Measurements from ENCODE around the gene SRRM5. TPM values are rescaled to one million over a fixed set of nuclear protein-coding genes. Genes with fewer than 3 reads are reported as not detected.
A peak's percentile ranks its signal among the peaks of the same experiment; 100 is the strongest.
"Not testable (repeated sequence)": the region's sequence is repeated elsewhere in the genome, so short reads cannot be mapped to it uniquely, and the experiment has no call there.

The SRRM5 gene
- total and polyA plus RNA-seq, 2 experiments from 2014 or later, result 0.08 TPM; not detected in 1

- Histone ChIP-seq H3K4me1 (ENCODE audit: insufficient read depth) (peaks cover 33% of the 10 kb centered on the region), H3K27ac (ENCODE audit: low read depth) (peak overlapping the region; percentile 87; the same call in 1 of the 2 replicates), H4K20me1 (replicated peaks; ENCODE audit: insufficient read depth) (peaks cover 5% of the 10 kb centered on the region; the same call in 1 of the 2 replicates), H3K4me2 (peak overlapping the region; percentile 99), H3K9me2 (ENCODE audit: insufficient read depth) (no peaks in the 10 kb centered on the region), H3K4me3 (peak overlapping the region; percentile 83), H3K27me3 (ENCODE audit: insufficient read depth) (peaks cover 26% of the 10 kb centered on the region), H3K36me3 (ENCODE audit: insufficient read depth) (no peaks in the 10 kb centered on the region), H2AFZ (no peak overlapping the region), H3F3A (replicated peaks; ENCODE audit: low read depth) (0 out of 2 replicates have a peak, but pooled peaks cover 3% of the 10 kb centered on the region), H3K79me2 (replicated peaks; ENCODE audit: insufficient read depth) (no peaks in the 10 kb centered on the region)
- DNase-seq (ENCODE audit: low spot score) (peak; percentile 77), ATAC-seq (peak; percentile 55)
- Mint-ChIP-seq H3K27ac (peak overlapping the region; percentile 80; the same call in 1 of the 2 replicates), H3K36me3 (ENCODE audit: low read depth) (peaks cover 8% of the 10 kb centered on the region; the same call in 1 of the 3 replicates), H3K4me1 (peaks cover 29% of the 10 kb centered on the region), H3K27me3 (ENCODE audit: insufficient read depth, low read depth, poor library complexity) (peaks cover 46% of the 10 kb centered on the region), H3K4me3 (peak overlapping the region; percentile 81), H3K9me3 (no peaks in the 10 kb centered on the region)
- TF ChIP-seq POLR2AphosphoS5 (IDR thresholded peaks at IDR 0.05; ENCODE audit: low read depth) (no peak), EZH2 (IDR thresholded peaks at IDR 0.05; ENCODE audit: low read depth, unreplicated experiment) (no peak), ZNF331 (CRISPR knock-in tag; IDR thresholded peaks at IDR 0.05; ENCODE audit: low read depth) (no peak), REST (IDR thresholded peaks at IDR 0.05; ENCODE audit: unreplicated experiment) (no peak), CREB1 (CRISPR knock-in tag; IDR thresholded peaks at IDR 0.05; ENCODE audit: low read depth) (no peak), STAT1 (IDR thresholded peaks at IDR 0.05; ENCODE audit: unreplicated experiment) (no peak), NANOG (IDR thresholded peaks at IDR 0.05; ENCODE audit: borderline replicate concordance) (no peak), JUNB (IDR thresholded peaks at IDR 0.05; ENCODE audit: unreplicated experiment) (no peak), CTCF (conservative IDR thresholded peaks at IDR 0.05; ENCODE audit: low read depth in 2 of 2) (no peak), ZNF462 (CRISPR knock-in tag; IDR thresholded peaks at IDR 0.05) (no peak)
Observed at GRCh38 chr19:43634872-43635560, 23.1 kb downstream of the SRRM5 start.

- Mint-ChIP-seq H3K4me1 (peaks cover 29% of the 10 kb centered on the region), H3K27ac (peak overlapping the region; percentile 80; the same call in 1 of the 2 replicates), H3K4me3 (peak overlapping the region; percentile 81), H3K27me3 (ENCODE audit: insufficient read depth, low read depth, poor library complexity) (peaks cover 52% of the 10 kb centered on the region)
- Histone ChIP-seq H3K4me3 (peak overlapping the region; percentile 83), H3K4me2 (peak overlapping the region; percentile 99), H3K27ac (ENCODE audit: low read depth) (peak overlapping the region; percentile 87; the same call in 1 of the 2 replicates), H3K4me1 (ENCODE audit: insufficient read depth) (peaks cover 33% of the 10 kb centered on the region), H3K27me3 (ENCODE audit: insufficient read depth) (peaks cover 31% of the 10 kb centered on the region)
- H3F3A ChIP-seq (replicated peaks; ENCODE audit: low read depth); H3K9me2 ChIP-seq (ENCODE audit: insufficient read depth); ATAC-seq; H2AFZ ChIP-seq; H3K9me3 Mint-ChIP-seq; H3K36me3 Mint-ChIP-seq (ENCODE audit: low read depth); H3K79me2 ChIP-seq (replicated peaks; ENCODE audit: insufficient read depth); H4K20me1 ChIP-seq (replicated peaks; ENCODE audit: insufficient read depth); H3K36me3 ChIP-seq (ENCODE audit: insufficient read depth): not testable (repeated sequence)
- DNase-seq (ENCODE audit: low spot score), result peak; percentile 69
Observed at GRCh38 chr19:43635561-43635940, 23.7 kb downstream of the SRRM5 start.
